Urinary bladder (tissue), 4 donors: ENCODE data around the gene CTSL. TPM values are rescaled to one million over a fixed set of nuclear protein-coding genes. Genes with fewer than 3 reads are reported as not detected.

Experiments used
- DNase-seq: peaks from one replicate; pipeline ENCODE4 v3.0.0-alpha.2; 2015; ENCODE audit errors: extremely low spot score
- H3K27ac ChIP-seq: one replicate; pipeline ENCODE4 v1.5.1; 2013; ENCODE audit warnings: low read depth, mild to moderate bottlenecking, moderate library complexity
- H3K36me3 ChIP-seq: one replicate; pipeline ENCODE4 v1.6.1; 2013; ENCODE audit warnings: mild to moderate bottlenecking, moderate library complexity; ENCODE audit not compliant: insufficient read depth
- H3K4me1 ChIP-seq: one replicate; pipeline ENCODE4 v1.6.1; 2013; ENCODE audit warnings: mild to moderate bottlenecking, moderate library complexity; ENCODE audit not compliant: insufficient read depth
- H3K4me3 ChIP-seq: one replicate; pipeline ENCODE4 v1.5.1; 2013; ENCODE audit warnings: low read depth, low read length
- WGBS: extraction: QIAGEN DNeasy Blood & Tissue Kit; methylation state at CpG from one replicate; pipeline ENCODE4 v1.1.7; 2013; 5-methylcytosine and 5-hydroxymethylcytosine counted together
- polyA plus RNA-seq: library from polyadenylated mRNA; stranded (reverse); fragments of 200-250 nt; gene quantifications from one replicate; pipeline ENCODE4 v1.2.3, GENCODE V29; 2013
- total RNA-seq: library from RNA; depleted of rRNA; stranded (reverse); fragments of >200 nt; gene quantifications from one replicate; pipeline ENCODE4 v1.2.3, GENCODE V29; 2014
- donor health status: healthy with polysubstance abuse.
- donor health status: healthy.

Gene CTSL
- total and polyA plus RNA-seq, 2 donors: 85.7 to 360 TPM

- Histone ChIP-seq H3K4me1 (no peaks in the 10 kb centered on the region), H3K27ac (no peak overlapping the region), H3K4me3 (no peak overlapping the region), H3K36me3 (no peaks in the 10 kb centered on the region)
- WGBS: 41% methylated on average over 6 of the region's 6 CpGs
- DNase-seq: no peak
Measured at GRCh38 chr9:87707805-87708506, 18.0 kb upstream of the CTSL start.

DNA sequence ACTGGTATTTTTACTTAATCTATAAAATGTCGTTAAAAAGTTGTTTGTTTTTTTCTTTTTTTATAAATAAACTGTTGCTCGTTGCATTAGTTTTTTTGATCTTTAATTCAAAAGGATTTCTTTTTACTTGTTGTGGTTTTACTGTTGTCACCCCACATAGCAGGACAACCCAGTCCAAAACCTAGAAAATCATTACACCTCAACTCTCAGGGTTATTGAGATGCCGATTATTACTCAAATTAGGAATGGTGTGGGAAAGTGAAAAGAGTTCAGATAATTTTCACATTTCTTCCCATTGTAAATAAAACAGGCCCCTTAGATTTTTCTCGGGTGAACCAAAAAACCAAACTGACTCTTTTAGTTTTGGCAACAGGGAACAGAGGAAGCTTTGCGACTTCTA lies 17.4 kb upstream of the CTSL start:
- no peak overlapping the region for H3K27ac ChIP-seq
- DNase-seq: no peak
- WGBS: 79% methylated on average over 5 of the region's 5 CpGs
- H3K4me3 ChIP-seq: no peak overlapping the region
- H3K36me3 ChIP-seq: no peaks in the 10 kb centered on the region
- H3K4me1 ChIP-seq: no peaks in the 10 kb centered on the region

DNA sequence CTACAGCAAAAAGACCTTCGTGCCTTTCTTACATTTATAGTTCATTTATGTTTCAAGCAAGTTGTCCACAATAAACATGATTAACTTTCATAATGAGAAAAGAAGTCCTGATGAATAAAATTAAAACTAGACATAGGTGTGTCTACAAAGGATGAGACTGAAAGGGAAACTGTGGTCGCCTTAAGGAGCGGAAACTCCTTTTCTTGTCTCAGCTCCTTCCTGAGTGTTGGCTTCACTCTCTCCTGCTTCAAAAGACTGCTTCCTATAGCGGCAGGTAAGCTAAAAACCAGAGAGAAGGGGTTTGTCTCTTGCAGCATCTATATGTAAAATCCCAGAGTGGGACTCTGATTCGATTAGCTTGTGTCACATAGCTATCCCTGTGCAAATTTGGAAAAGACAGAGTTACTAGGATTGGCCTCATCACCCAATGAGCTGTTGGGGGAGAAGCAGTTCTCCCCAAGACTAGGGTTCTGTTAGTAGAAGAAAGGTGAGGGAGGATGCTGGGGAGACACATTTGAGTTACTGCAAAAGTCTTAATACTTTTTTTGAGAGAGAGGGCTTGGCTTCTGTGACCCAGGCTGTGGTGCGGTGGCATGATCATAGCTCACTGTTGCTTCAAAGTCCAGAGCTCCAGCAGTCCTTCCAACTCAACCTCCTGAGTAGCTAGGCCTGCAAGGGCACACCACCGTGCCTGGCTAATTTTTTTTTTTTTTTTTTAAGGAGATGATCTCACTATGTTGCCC lies 16.8 kb upstream of the CTSL start:
- Histone ChIP-seq H3K27ac (no peak overlapping the region), H3K4me3 (no peak overlapping the region), H3K4me1 (no peaks in the 10 kb centered on the region), H3K36me3 (no peaks in the 10 kb centered on the region)
- 83% methylated on average over 7 of the region's 7 CpGs for WGBS
- DNase-seq: no peak

DNA sequence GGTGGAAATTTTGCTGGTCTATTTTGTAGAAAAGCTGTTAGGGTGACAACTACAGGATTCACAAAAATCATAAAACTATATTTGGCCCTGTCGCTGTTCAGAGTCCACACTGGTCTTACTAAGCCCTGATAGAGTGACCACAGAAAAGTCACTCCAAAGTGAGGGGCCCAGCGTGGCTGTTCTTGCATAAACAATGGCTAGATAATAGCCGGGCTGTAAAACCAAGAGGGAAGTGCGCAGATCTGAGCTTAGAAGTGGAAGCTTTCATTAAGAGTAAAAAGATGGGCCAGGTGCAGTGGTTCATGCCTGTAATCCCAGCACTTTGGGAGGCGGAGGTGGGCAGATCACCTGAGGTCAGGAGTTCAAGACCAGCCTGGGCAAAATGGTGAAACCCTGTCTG lies 15.5 kb upstream of the CTSL start:
- DNase-seq: no peak
- H3K27ac ChIP-seq: no peak overlapping the region
- H3K4me1 ChIP-seq: no peaks in the 10 kb centered on the region
- no peak overlapping the region for H3K4me3 ChIP-seq
- no peaks in the 10 kb centered on the region for H3K36me3 ChIP-seq
- 71% methylated on average over 5 of the region's 5 CpGs for WGBS

DNA sequence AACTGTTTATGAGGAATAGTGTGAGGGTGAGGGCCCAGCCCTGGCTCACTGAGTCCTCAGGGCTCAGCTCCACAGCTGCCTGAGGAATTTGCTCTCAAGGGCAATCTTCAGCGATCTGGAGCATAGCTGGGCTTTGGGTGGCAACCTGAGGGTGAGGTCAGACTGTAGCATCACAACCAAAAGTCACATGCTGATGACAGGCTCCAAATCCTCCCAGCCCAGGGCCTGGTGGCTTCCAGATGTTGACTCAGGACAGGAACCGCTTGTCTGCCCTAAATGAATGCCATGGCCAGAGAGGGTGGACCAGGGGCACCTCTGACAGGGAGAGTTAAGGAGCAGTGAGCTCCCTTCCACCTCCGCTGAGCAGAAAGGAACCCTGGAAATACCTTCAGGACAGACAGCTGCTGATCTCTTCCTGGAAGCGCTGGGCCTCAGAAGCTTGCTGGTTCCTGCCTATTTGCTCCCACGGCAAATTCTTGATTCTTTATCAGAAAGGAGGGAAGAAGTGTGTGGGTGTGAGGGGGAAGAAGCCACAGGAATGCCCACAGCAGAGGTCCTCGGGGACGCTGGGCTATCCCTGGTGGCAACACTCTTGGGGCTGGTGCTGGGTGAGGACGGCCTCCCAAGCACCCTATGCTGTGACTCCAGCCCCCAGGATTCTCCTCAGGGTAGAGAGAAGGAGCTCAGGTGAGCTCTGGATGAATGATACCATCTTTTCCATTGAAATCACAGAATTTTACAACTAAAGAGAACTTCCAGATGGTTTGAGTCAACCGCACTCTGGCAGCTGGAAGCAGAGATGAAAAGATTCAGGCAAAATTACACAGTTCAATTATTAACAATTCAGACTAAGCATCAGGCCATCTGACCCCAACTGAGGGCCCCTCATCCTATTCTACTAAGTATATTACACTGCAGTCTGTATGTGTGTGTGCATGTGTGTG lies 13.8 kb upstream of the CTSL start:
- Histone ChIP-seq H3K4me1 (no peaks in the 10 kb centered on the region), H3K27ac (no peak overlapping the region), H3K4me3 (no peak overlapping the region), H3K36me3 (no peaks in the 10 kb centered on the region)
- WGBS: 67% methylated on average over 9 of the region's 9 CpGs
- DNase-seq: no peak

GRCh38 chr9:87712801-87713277 lies 13.1 kb upstream of the CTSL start:
- Histone ChIP-seq H3K4me3 (no peak overlapping the region), H3K27ac (peak overlapping the region; percentile 62), H3K36me3 (no peaks in the 10 kb centered on the region), H3K4me1 (no peaks in the 10 kb centered on the region)
- WGBS: 92% methylated on average over 6 of the region's 6 CpGs
- DNase-seq: no peak

DNA sequence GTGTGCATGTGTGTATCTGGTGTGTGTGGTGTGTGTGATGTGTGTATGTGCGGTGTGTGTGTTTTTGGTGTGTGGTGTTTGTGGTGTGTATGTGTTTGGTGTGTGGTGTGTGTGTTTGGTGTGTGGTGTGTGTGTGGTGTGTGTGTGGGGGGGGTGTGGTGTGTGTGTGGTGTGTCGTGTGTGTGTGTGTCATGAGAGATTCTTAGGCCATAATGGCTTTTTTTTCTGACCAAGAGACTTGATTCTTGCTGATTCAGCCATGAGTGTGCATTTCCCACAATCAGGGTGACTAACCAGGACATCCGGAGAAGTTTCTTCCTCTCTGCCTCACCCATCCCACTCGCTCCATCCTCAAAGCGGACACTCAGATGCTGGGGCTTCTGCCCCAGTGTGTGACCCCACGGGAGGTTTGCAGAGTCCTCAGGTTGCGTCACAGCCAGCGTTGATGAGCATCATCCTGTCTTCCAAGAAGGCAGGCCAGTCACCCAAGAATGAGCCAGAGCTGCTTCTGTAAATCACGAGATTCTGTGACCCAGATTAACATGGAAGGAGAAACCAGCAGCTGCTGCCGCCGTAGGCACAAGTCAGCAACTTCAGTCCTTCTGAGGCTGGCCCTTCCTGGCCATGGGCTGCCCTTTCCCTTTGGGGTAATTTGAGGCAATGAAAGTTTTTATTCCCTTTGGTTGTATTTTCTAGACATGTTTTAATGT lies 12.5 kb upstream of the CTSL start:
- Histone ChIP-seq H3K4me3 (no peak overlapping the region), H3K4me1 (no peaks in the 10 kb centered on the region), H3K36me3 (no peaks in the 10 kb centered on the region), H3K27ac (peak overlapping the region; percentile 62)
- DNase-seq: no peak
- 20% methylated on average over 11 of the region's 11 CpGs for WGBS

- 34% methylated on average over 5 of the region's 5 CpGs for WGBS
- DNase-seq: no peak
- H3K36me3 ChIP-seq: no peaks in the 10 kb centered on the region
- H3K4me3 ChIP-seq: no peak overlapping the region
- H3K4me1 ChIP-seq: no peaks in the 10 kb centered on the region
- no peak overlapping the region for H3K27ac ChIP-seq
Measured at GRCh38 chr9:87713988-87714330, 12.0 kb upstream of the CTSL start.

GRCh38 chr9:87714819-87715218 lies 11.1 kb upstream of the CTSL start:
- no peak for DNase-seq
- Histone ChIP-seq H3K4me3 (no peak overlapping the region), H3K27ac (no peak overlapping the region), H3K4me1 (no peaks in the 10 kb centered on the region), H3K36me3 (no peaks in the 10 kb centered on the region)
- 54% methylated on average over 2 of the region's 2 CpGs for WGBS

- Histone ChIP-seq H3K4me1 (no peaks in the 10 kb centered on the region), H3K4me3 (no peak overlapping the region), H3K36me3 (no peaks in the 10 kb centered on the region), H3K27ac (no peak overlapping the region)
- no peak for DNase-seq
- WGBS: 77% methylated on average over 2 of the region's 2 CpGs
Measured at GRCh38 chr9:87716141-87716540, 9.8 kb upstream of the CTSL start.

DNA sequence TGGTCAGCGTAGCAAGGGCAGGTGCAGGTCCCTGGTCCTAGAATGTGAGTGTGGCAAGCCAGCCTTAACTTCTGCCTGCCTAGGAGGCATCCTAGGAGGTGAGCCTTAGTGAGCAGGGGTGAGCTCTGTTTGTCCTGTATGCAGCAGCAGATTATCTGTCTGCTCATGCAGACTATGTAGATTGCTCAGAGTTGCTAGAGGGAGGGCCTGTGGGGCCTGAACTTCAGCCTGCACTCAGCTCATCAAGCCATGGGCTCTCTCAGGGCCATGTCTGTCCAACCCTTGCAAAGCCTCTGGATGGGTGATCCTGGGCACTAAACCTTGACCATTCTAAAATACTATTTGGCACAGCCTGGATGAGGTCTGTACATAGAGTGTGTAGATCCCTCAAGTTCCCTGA lies 8.5 kb upstream of the CTSL start:
- no peaks in the 10 kb centered on the region for H3K4me1 ChIP-seq
- WGBS: 94% methylated on average over 1 of the region's 1 CpG
- no peaks in the 10 kb centered on the region for H3K36me3 ChIP-seq
- H3K27ac ChIP-seq: no peak overlapping the region
- DNase-seq: no peak
- H3K4me3 ChIP-seq: no peak overlapping the region

DNA sequence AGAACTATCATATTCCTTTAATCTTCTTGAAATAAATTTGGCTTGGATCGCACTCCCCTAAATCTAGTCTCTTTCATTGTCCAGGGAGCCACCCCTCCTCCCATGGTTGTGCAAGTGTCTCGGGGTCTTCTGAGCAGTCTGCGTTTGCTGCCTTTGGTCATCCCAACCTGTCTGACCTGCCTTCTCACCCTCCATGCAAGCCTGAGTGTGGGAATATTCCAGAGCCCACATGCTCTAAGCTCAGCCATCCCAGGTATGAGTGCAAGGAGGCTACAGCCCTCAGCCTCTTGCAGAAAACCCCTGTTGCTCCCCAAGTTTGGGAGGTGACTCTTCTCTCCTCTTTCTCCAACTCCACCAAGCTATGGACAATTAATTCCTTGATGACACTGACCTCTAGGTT lies 7.7 kb upstream of the CTSL start:
- WGBS: 94% methylated on average over 3 of the region's 3 CpGs
- Histone ChIP-seq H3K4me1 (no peaks in the 10 kb centered on the region), H3K36me3 (no peaks in the 10 kb centered on the region), H3K27ac (no peak overlapping the region), H3K4me3 (no peak overlapping the region)
- DNase-seq: no peak
